Progenitor cell of endocrine pancreas (in vitro differentiated cells): ENCODE data around the gene NUDT1. TPM values are rescaled to one million over a fixed set of nuclear protein-coding genes. Genes with fewer than 3 reads are reported as not detected.

Experiments
- DNase-seq: peaks from one replicate; pipeline ENCODE4 v3.0.0; 2021; ENCODE audit warnings: low spot score; ENCODE audit not compliant: unreplicated experiment
- H3K27ac Mint-ChIP-seq: 2 replicates; pipeline ENCODE4 v1.8.0; 2021; ENCODE audit warnings: mild to moderate bottlenecking, moderate library complexity, mixed read lengths
- H3K27me3 Mint-ChIP-seq: 2 replicates; pipeline ENCODE4 v1.8.0; 2021; ENCODE audit warnings: mixed read lengths
- H3K36me3 Mint-ChIP-seq: 2 replicates; pipeline ENCODE4 v1.8.0; 2022; ENCODE audit warnings: mixed read lengths; ENCODE audit not compliant: insufficient read depth
- H3K4me1 Mint-ChIP-seq: 2 replicates; pipeline ENCODE4 v1.8.0; 2021; ENCODE audit warnings: low read depth, mixed read lengths
- H3K4me3 Mint-ChIP-seq: 2 replicates; pipeline ENCODE4 v1.8.0; 2021; ENCODE audit warnings: low read depth, mild to moderate bottlenecking, moderate library complexity, mixed read lengths
- H3K9me3 Mint-ChIP-seq: 2 replicates; pipeline ENCODE4 v1.8.0; 2021; ENCODE audit warnings: low read depth, mixed read lengths
- CTCF ChIP-seq: fragments of 200-600 bp; sonication (generic); IDR thresholded peaks from one replicate; pipeline ENCODE4 v1.5.0; 2021; ENCODE audit warnings: antibody characterized with exemption, mild to moderate bottlenecking; ENCODE audit not compliant: unreplicated experiment
- total RNA-seq: library from RNA; stranded (reverse); gene quantifications from 2 replicates; pipeline ENCODE4 v1.2.1, GENCODE V29; 2021

NUDT1 gene
- total RNA-seq, 1 donor from 2014 or later, result 22.1 TPM

GRCh38 chr7:2258661-2259365 lies 16.8 kb downstream of the NUDT1 start:
- no peaks in the 10 kb centered on the region for H3K9me3 Mint-ChIP-seq

GRCh38 chr7:2259480-2259879 lies 17.5 kb downstream of the NUDT1 start:
- no peak overlapping the region for H3K4me3 Mint-ChIP-seq
- no peak for TF ChIP-seq CTCF
- no peaks in the 10 kb centered on the region for H3K9me3 Mint-ChIP-seq
- DNase-seq, result no peak
- peaks cover 7% of the 10 kb centered on the region for H3K36me3 Mint-ChIP-seq
- no peak overlapping the region for H3K27ac Mint-ChIP-seq
- H3K27me3 Mint-ChIP-seq, result no peaks in the 10 kb centered on the region
- H3K4me1 Mint-ChIP-seq, result no peaks in the 10 kb centered on the region

More at GRCh38 chr7:2258661-2259365, 16.8 kb downstream of the NUDT1 start:
- Mint-ChIP-seq H3K4me1 (no peaks in the 10 kb centered on the region), H3K27me3 (no peaks in the 10 kb centered on the region), H3K27ac (no peak overlapping the region), H3K4me3 (no peak overlapping the region), H3K36me3 (peaks cover 2% of the 10 kb centered on the region)
- no peak for TF ChIP-seq CTCF
- DNase-seq, result no peak

- no peak for TF ChIP-seq CTCF
- H3K36me3 Mint-ChIP-seq, result peaks cover 8% of the 10 kb centered on the region
Observed at GRCh38 chr7:2260820-2261219, 18.8 kb downstream of the NUDT1 start.

GRCh38 chr7:2261611-2262010 lies 19.6 kb downstream of the NUDT1 start:
- H3K27me3 Mint-ChIP-seq, result no peaks in the 10 kb centered on the region
- no peak for TF ChIP-seq CTCF
- H3K9me3 Mint-ChIP-seq, result no peaks in the 10 kb centered on the region
- peaks cover 8% of the 10 kb centered on the region for H3K36me3 Mint-ChIP-seq
- DNase-seq, result no peak
- H3K4me3 Mint-ChIP-seq, result no peak overlapping the region
- no peak overlapping the region for H3K27ac Mint-ChIP-seq
- no peaks in the 10 kb centered on the region for H3K4me1 Mint-ChIP-seq

More at GRCh38 chr7:2260820-2261219, 18.8 kb downstream of the NUDT1 start:
- H3K4me1 Mint-ChIP-seq, result no peaks in the 10 kb centered on the region
- DNase-seq, result no peak
- H3K27me3 Mint-ChIP-seq, result no peaks in the 10 kb centered on the region
- H3K4me3 Mint-ChIP-seq, result no peak overlapping the region
- H3K27ac Mint-ChIP-seq, result no peak overlapping the region
- H3K9me3 Mint-ChIP-seq, result no peaks in the 10 kb centered on the region

- H3K27ac Mint-ChIP-seq, result no peak overlapping the region
- H3K27me3 Mint-ChIP-seq, result no peaks in the 10 kb centered on the region
- no peak for TF ChIP-seq CTCF
- DNase-seq, result no peak
- H3K36me3 Mint-ChIP-seq, result peaks cover 11% of the 10 kb centered on the region
- H3K4me1 Mint-ChIP-seq, result no peaks in the 10 kb centered on the region
- no peaks in the 10 kb centered on the region for H3K9me3 Mint-ChIP-seq
- no peak overlapping the region for H3K4me3 Mint-ChIP-seq
Observed at GRCh38 chr7:2263176-2263575, 21.1 kb downstream of the NUDT1 start.
